Endothelial cell of umbilical vein (primary cell): Measurements from ENCODE around the gene CCND3. TPM values are rescaled to one million over a fixed set of nuclear protein-coding genes. Genes with fewer than 3 reads are reported as not detected.

Source experiments
- BruUV-seq: library from RNA; stranded (reverse); fragments of 400-500 nt; replicated peaks from 2 replicates; lab custom pipeline; 2021; lab: Mats Ljungman, UMichigan
- CTCF ChIA-PET: fragments of 300-600, 350-600 bp; sonication (Branson Sonifier 250); formaldehyde crosslinking; loops from one replicate; lab custom pipeline; 2021; ENCODE audit warnings: antibody characterized with exemption, inconsistent platforms; lab: Charles Lee
- POLR2A ChIA-PET: fragments of 300-600, 350-600 bp; sonication (Branson Sonifier 250); formaldehyde crosslinking; loops from one replicate; lab custom pipeline; 2021; ENCODE audit warnings: antibody characterized with exemption, inconsistent platforms; lab: Charles Lee
- DNase-seq: peaks from one replicate; pipeline ENCODE4 v3.0.0-alpha.2; 2011; ENCODE audit warnings: low read depth, low spot score
- FAIRE-seq: peaks from 2 replicates; lab custom pipeline; 2011; peaks lifted over from hg19 to GRCh38; lab: Jason Lieb, UNC
- H2AFZ ChIP-seq: 2 replicates; pipeline ENCODE4 v1.6.0; 2012; ENCODE audit warnings: low read depth, low read length, control low read depth, inconsistent platforms
- H3K27ac ChIP-seq: 2 replicates; pipeline ENCODE4 v1.5.1; 2011; ENCODE audit warnings: low read depth, mild to moderate bottlenecking, control low read depth, low read length, moderate library complexity; ENCODE audit not compliant: insufficient read depth
- H3K27me3 ChIP-seq, 2 experiments: 2 replicates each; pipeline versions ENCODE4 v1.6.0 to v1.6.1; 2011; ENCODE audit warnings: low read length in 2 of 2, mixed read lengths in 1 of 2; ENCODE audit not compliant: control insufficient read depth in 2 of 2, insufficient read depth in 2 of 2
- H3K36me3 ChIP-seq, 2 experiments: 2 replicates in 1 of 2; 3 replicates in 1 of 2; pipeline ENCODE4 v1.5.1; 2011; ENCODE audit warnings: low read length in 2 of 2, mild to moderate bottlenecking in 1 of 2, moderate library complexity in 1 of 2; ENCODE audit not compliant: control insufficient read depth in 2 of 2, insufficient read depth in 2 of 2; ENCODE audit errors: extremely low read depth in 1 of 2
- H3K4me1 ChIP-seq: 3 replicates; pipeline ENCODE4 v1.5.1; 2011; ENCODE audit warnings: mild to moderate bottlenecking, low read length; ENCODE audit not compliant: control insufficient read depth, insufficient read depth; ENCODE audit errors: extremely low read depth
- H3K4me2 ChIP-seq: 2 replicates; pipeline ENCODE4 v1.6.1; 2011; ENCODE audit warnings: low read length, control low read depth, mixed read lengths; ENCODE audit not compliant: insufficient read depth
- H3K4me3 ChIP-seq, 3 experiments: fragments of 200-600 bp in 1 of 3; sonication (generic), shearing (Covaris generic) in 1 of 3; replicated peaks in 1 of 3; 2 replicates each; pipeline ENCODE4 v1.5.1; 2011 to 2016; ENCODE audit warnings: control low read depth in 3 of 3, low read length in 3 of 3, mild to moderate bottlenecking in 2 of 3, inconsistent platforms in 1 of 3, low read depth in 1 of 3, moderate library complexity in 1 of 3; ENCODE audit not compliant: insufficient read depth in 1 of 3
- H3K79me2 ChIP-seq: 2 replicates; pipeline ENCODE4 v1.6.0; 2012; ENCODE audit warnings: low read length, inconsistent platforms; ENCODE audit not compliant: control insufficient read depth, insufficient read depth
- H3K9ac ChIP-seq: replicated peaks from 2 replicates; pipeline ENCODE3; 2011; ENCODE audit warnings: low read length, control low read depth; ENCODE audit not compliant: insufficient read depth; ENCODE audit errors: extremely low read depth
- H3K9me1 ChIP-seq: replicated peaks from 3 replicates; pipeline ENCODE4 v1.6.0; 2011; ENCODE audit warnings: mild to moderate bottlenecking, low read length; ENCODE audit not compliant: control insufficient read depth, insufficient read depth; ENCODE audit errors: extremely low read depth
- H3K9me3 ChIP-seq: replicated peaks from 2 replicates; pipeline ENCODE4 v1.5.1; 2012; ENCODE audit warnings: low read length, inconsistent platforms; ENCODE audit not compliant: control insufficient read depth, insufficient read depth
- H4K20me1 ChIP-seq: replicated peaks from 2 replicates; pipeline ENCODE3; 2011; ENCODE audit warnings: mild to moderate bottlenecking, low read length; ENCODE audit not compliant: control insufficient read depth, insufficient read depth; ENCODE audit errors: extremely low read depth
- CTCF ChIP-seq, 2 donors: IDR thresholded peaks; 1 replicate in 1 of 2; 2 replicates in 1 of 2; pipeline ENCODE4 v1.5.1; 2011; ENCODE audit warnings: low read length in 2 of 2, mild to moderate bottlenecking in 2 of 2, moderate library complexity in 2 of 2, control low read depth in 1 of 2, inconsistent platforms in 1 of 2, low read depth in 1 of 2; ENCODE audit not compliant: insufficient read depth in 1 of 2; ENCODE audit errors: extremely low read depth in 1 of 2
- FOS ChIP-seq: IDR thresholded peaks from 2 replicates; pipeline ENCODE4 v1.6.1; 2011; ENCODE audit warnings: mild to moderate bottlenecking, low read length, moderate library complexity, borderline replicate concordance; ENCODE audit not compliant: insufficient read depth
- JUN ChIP-seq: IDR thresholded peaks from 2 replicates; pipeline ENCODE4 v1.6.1; 2011; ENCODE audit warnings: borderline replicate concordance, low read depth; ENCODE audit not compliant: insufficient read length, insufficient read depth
- MYC ChIP-seq: IDR thresholded peaks from one replicate; pipeline ENCODE4 v1.6.1; 2011; ENCODE audit warnings: mild to moderate bottlenecking, low read depth, low read length
- POLR2A ChIP-seq: IDR thresholded peaks from 2 replicates; pipeline ENCODE4 v1.6.1; 2012; ENCODE audit warnings: low read depth, mild to moderate bottlenecking, control low read depth, low read length
- POLR2AphosphoS5 ChIP-seq: IDR thresholded peaks from 2 replicates; pipeline ENCODE4 v1.6.1; 2012; ENCODE audit warnings: low read depth, mild to moderate bottlenecking, control low read depth, low read length, moderate library complexity; ENCODE audit not compliant: insufficient read depth
- dilution Hi-C: fragments of 300-500 bp; cut with MboI; formaldehyde crosslinking; loops from one replicate; pipeline ENCODE4 v1.15.0; 2019; ENCODE audit warnings: low sequenced_read_pairs; ENCODE audit not compliant: extremely low pct_ligation_motif_present
- intact Hi-C: fragments of 100-400 bp; cut with micrococcal nuclease; formaldehyde crosslinking; loops from one replicate; pipeline ENCODE4 v1.10.0; 2022
- polyA plus RNA-seq, 4 experiments: library from polyadenylated mRNA; depleted of rRNA in 3 of 4; stranded (reverse) in 3 of 4; unstranded in 1 of 4; fragments of >200 nt; gene quantifications; 2 replicates each; pipeline versions ENCODE4 v1.2.1 to v1.2.3, GENCODE V29; 2011 to 2012; ENCODE audit warnings: missing spikeins in 1 of 4
- total RNA-seq: library from RNA; stranded (reverse); gene quantifications from 2 replicates; pipeline ENCODE4 v1.2.3, GENCODE V29; 2021
- TF ChIP-seq, protein P1 (sequence below): IDR thresholded peaks from 2 replicates; pipeline ENCODE4 v1.6.1; 2011; ENCODE audit not compliant: insufficient read depth, insufficient read length

The CCND3 gene
- total and polyA plus RNA-seq, 2 donors (not counting 3 experiments of a cell fraction or from before 2014, with no cell fraction given), result 87.5 to 98.7 TPM

DNA sequence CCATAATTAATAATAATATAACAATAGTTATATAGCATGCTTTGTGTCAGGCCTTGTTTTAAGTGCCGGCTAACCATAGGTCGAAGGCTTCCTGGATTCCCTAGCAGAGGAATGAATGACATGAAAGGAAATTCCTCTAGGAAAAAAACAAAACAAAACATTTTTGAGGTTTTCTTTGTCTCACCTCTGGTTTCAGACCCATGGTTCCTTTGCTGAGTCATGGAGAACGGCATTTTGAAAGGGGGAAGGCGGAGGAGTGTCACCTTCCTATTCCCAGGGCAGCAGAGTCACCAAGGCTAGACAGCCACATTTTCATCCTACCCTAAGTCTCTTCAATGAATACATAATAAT is 25.3 kb upstream of the CCND3 start:
- intact Hi-C loops, result loop anchor here (1.0 to 5.0 kb wide), 4 partner anchors 26 to 78 kb away; partner anchors contain the start of genes BYSL, CCND3 and MED20
- BruUV-seq, result no TSS peak
- H3K4me2 ChIP-seq, result peak overlapping the region; percentile 39
- H2AFZ ChIP-seq, result peak overlapping the region; percentile 12
- no peaks in the 10 kb centered on the region for H3K9me3 ChIP-seq
- DNase-seq (peak; percentile 76), FAIRE-seq (peak; percentile 97)
- no peaks in the 10 kb centered on the region for H3K36me3 ChIP-seq
- H3K9me1 ChIP-seq, result no peaks in the 10 kb centered on the region
- peak overlapping the region; percentile 3 for H3K9ac ChIP-seq
- no peaks in the 10 kb centered on the region for H3K27me3 ChIP-seq
- no peaks in the 10 kb centered on the region for H4K20me1 ChIP-seq
- TF ChIP-seq POLR2A (peak; percentile 15), POLR2AphosphoS5 (peak; percentile 31), JUN (peak; percentile 34), CTCF (IDR thresholded peaks at IDR 0.05; ENCODE audit: extremely low read depth in 1 of 2, insufficient read depth in 1 of 2, low read depth in 1 of 2, low read length in 2 of 2) (no peak), MYC (no peak), FOS (peak; percentile 83)
- TF ChIP-seq, protein P1, sequence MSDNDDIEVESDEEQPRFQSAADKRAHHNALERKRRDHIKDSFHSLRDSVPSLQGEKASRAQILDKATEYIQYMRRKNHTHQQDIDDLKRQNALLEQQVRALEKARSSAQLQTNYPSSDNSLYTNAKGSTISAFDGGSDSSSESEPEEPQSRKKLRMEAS, result no peak
- POLR2A ChIA-PET, result no interaction called here
- dilution Hi-C loops, result no loop called here
- no peak overlapping the region for H3K4me3 ChIP-seq
- CTCF ChIA-PET, result interaction anchor here (1.0 to 1.5 kb wide), 2 partner anchors 31 to 62 kb away, joined by 3 to 5 read pairs; no protein-coding TSS in a partner anchor
- peak overlapping the region; percentile 58 for H3K27ac ChIP-seq
- peaks cover 38% of the 10 kb centered on the region for H3K4me1 ChIP-seq
- H3K79me2 ChIP-seq, result no peaks in the 10 kb centered on the region
